ENCODE results near the gene TOLLIP.

GRCh38 chr11:1298695-1299492 lies 10.5 kb downstream of the TOLLIP start:
- TF ChIP-seq CTCF (IDR thresholded peaks at IDR 0.05) (peak in 2 of 7 experiments; percentile 4 to 5), POLR2A (IDR thresholded peaks at IDR 0.05) (peak in 2 of 3 donors; percentile 48 to 69)

All from body of pancreas (tissue), 4 donors.